ENCODE measurements around the gene PHTF1.

- no peak for TF ChIP-seq GATA3 (IDR thresholded peaks at IDR 0.05; ENCODE audit: low read depth, low read length)
- TF ChIP-seq GATA2 (IDR thresholded peaks at IDR 0.05; ENCODE audit: low read depth, low read length) = no peak
Observed at GRCh38 chr1:113792471-113792870, 33.2 kb upstream of the PHTF1 start.
